ENCODE data around the gene ALKBH3. TPM values are rescaled to one million over a fixed set of nuclear protein-coding genes. Genes with fewer than 3 reads are reported as not detected.

ALKBH3 gene
- total and polyA plus RNA-seq, 2 experiments from 2014 or later: 10.7 to 10.8 TPM

DNA sequence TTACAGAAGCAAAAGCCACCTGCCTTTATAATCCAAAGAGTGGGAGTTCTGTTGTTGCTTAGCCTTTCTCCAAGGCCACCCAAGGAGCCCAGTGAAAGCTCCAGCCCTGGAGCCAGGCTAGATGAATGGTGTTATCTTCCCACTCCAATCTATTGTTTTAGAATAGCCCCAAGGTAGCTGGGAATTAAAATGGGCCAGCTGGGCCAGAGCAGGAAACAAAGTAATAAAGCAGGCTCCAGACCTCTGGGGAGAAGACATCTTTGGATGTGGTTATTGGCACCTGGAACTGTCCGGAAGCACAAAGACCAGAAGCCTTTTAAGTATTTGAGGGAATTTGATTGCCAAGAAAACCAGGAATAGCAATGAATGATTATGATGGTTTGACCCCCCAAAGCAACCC, 70.6 kb downstream of the ALKBH3 start:
- H3K4me3 ChIP-seq: no peak overlapping the region

More for the DNA sequence above, 70.6 kb downstream of the ALKBH3 start:
- H3K4me1 ChIP-seq (ENCODE audit: insufficient read depth): peaks cover 16% of the 10 kb centered on the region
- H3K27ac ChIP-seq (ENCODE audit: low read depth): no peak overlapping the region
- H3K9me2 ChIP-seq (ENCODE audit: insufficient read depth): peaks cover 10% of the 10 kb centered on the region
- Mint-ChIP-seq H3K36me3 (ENCODE audit: low read depth) (no peaks in the 10 kb centered on the region; the same call in 2 of the 3 replicates), H3K27me3 (ENCODE audit: insufficient read depth, low read depth, poor library complexity) (peaks cover 18% of the 10 kb centered on the region), H3K4me3 (no peak overlapping the region), H3K9me3 (peaks cover 4% of the 10 kb centered on the region; the same call in 1 of the 3 replicates), H3K27ac (no peak overlapping the region), H3K4me1 (peaks cover 42% of the 10 kb centered on the region)
- DNase-seq (ENCODE audit: low spot score) (no peak), ATAC-seq (no peak; the same call in 2 of the 3 replicates)
- H3K36me3 ChIP-seq (ENCODE audit: insufficient read depth): no peaks in the 10 kb centered on the region
- H4K20me1 ChIP-seq (replicated peaks; ENCODE audit: insufficient read depth): no peaks in the 10 kb centered on the region
- TF ChIP-seq, protein P1, sequence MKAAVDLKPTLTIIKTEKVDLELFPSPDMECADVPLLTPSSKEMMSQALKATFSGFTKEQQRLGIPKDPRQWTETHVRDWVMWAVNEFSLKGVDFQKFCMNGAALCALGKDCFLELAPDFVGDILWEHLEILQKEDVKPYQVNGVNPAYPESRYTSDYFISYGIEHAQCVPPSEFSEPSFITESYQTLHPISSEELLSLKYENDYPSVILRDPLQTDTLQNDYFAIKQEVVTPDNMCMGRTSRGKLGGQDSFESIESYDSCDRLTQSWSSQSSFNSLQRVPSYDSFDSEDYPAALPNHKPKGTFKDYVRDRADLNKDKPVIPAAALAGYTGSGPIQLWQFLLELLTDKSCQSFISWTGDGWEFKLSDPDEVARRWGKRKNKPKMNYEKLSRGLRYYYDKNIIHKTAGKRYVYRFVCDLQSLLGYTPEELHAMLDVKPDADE (IDR thresholded peaks at IDR 0.05): no peak
- TF ChIP-seq JUNB (IDR thresholded peaks at IDR 0.05; ENCODE audit: unreplicated experiment): no peak
- no peak for TF ChIP-seq NANOG (IDR thresholded peaks at IDR 0.05; ENCODE audit: borderline replicate concordance)
- no peak for TF ChIP-seq POLR2AphosphoS5 (IDR thresholded peaks at IDR 0.05; ENCODE audit: low read depth)
- TF ChIP-seq EZH2phosphoT487 (IDR thresholded peaks at IDR 0.05; ENCODE audit: unreplicated experiment): no peak
- TF ChIP-seq, protein P2, sequence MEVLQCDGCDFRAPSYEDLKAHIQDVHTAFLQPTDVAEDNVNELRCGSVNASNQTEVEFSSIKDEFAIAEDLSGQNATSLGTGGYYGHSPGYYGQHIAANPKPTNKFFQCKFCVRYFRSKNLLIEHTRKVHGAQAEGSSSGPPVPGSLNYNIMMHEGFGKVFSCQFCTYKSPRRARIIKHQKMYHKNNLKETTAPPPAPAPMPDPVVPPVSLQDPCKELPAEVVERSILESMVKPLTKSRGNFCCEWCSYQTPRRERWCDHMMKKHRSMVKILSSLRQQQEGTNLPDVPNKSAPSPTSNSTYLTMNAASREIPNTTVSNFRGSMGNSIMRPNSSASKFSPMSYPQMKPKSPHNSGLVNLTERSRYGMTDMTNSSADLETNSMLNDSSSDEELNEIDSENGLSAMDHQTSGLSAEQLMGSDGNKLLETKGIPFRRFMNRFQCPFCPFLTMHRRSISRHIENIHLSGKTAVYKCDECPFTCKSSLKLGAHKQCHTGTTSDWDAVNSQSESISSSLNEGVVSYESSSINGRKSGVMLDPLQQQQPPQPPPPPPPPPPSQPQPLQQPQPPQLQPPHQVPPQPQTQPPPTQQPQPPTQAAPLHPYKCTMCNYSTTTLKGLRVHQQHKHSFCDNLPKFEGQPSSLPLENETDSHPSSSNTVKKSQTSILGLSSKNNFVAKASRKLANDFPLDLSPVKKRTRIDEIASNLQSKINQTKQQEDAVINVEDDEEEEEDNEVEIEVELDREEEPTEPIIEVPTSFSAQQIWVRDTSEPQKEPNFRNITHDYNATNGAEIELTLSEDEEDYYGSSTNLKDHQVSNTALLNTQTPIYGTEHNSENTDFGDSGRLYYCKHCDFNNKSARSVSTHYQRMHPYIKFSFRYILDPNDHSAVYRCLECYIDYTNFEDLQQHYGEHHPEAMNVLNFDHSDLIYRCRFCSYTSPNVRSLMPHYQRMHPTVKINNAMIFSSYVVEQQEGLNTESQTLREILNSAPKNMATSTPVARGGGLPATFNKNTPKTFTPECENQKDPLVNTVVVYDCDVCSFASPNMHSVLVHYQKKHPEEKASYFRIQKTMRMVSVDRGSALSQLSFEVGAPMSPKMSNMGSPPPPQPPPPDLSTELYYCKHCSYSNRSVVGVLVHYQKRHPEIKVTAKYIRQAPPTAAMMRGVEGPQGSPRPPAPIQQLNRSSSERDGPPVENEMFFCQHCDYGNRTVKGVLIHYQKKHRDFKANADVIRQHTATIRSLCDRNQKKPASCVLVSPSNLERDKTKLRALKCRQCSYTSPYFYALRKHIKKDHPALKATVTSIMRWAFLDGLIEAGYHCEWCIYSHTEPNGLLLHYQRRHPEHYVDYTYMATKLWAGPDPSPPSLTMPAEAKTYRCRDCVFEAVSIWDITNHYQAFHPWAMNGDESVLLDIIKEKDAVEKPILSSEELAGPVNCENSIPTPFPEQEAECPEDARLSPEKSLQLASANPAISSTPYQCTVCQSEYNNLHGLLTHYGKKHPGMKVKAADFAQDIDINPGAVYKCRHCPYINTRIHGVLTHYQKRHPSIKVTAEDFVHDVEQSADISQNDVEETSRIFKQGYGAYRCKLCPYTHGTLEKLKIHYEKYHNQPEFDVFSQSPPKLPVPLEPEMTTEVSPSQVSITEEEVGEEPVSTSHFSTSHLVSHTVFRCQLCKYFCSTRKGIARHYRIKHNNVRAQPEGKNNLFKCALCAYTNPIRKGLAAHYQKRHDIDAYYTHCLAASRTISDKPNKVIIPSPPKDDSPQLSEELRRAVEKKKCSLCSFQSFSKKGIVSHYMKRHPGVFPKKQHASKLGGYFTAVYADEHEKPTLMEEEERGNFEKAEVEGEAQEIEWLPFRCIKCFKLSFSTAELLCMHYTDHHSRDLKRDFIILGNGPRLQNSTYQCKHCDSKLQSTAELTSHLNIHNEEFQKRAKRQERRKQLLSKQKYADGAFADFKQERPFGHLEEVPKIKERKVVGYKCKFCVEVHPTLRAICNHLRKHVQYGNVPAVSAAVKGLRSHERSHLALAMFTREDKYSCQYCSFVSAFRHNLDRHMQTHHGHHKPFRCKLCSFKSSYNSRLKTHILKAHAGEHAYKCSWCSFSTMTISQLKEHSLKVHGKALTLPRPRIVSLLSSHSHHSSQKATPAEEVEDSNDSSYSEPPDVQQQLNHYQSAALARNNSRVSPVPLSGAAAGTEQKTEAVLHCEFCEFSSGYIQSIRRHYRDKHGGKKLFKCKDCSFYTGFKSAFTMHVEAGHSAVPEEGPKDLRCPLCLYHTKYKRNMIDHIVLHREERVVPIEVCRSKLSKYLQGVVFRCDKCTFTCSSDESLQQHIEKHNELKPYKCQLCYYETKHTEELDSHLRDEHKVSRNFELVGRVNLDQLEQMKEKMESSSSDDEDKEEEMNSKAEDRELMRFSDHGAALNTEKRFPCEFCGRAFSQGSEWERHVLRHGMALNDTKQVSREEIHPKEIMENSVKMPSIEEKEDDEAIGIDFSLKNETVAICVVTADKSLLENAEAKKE (CRISPR knock-in tag; IDR thresholded peaks at IDR 0.05): no peak
- TF ChIP-seq, protein P3, sequence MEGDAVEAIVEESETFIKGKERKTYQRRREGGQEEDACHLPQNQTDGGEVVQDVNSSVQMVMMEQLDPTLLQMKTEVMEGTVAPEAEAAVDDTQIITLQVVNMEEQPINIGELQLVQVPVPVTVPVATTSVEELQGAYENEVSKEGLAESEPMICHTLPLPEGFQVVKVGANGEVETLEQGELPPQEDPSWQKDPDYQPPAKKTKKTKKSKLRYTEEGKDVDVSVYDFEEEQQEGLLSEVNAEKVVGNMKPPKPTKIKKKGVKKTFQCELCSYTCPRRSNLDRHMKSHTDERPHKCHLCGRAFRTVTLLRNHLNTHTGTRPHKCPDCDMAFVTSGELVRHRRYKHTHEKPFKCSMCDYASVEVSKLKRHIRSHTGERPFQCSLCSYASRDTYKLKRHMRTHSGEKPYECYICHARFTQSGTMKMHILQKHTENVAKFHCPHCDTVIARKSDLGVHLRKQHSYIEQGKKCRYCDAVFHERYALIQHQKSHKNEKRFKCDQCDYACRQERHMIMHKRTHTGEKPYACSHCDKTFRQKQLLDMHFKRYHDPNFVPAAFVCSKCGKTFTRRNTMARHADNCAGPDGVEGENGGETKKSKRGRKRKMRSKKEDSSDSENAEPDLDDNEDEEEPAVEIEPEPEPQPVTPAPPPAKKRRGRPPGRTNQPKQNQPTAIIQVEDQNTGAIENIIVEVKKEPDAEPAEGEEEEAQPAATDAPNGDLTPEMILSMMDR (conservative IDR thresholded peaks at IDR 0.05; ENCODE audit: low read depth in 2 of 2): no peak
- TF ChIP-seq ZNF114 (CRISPR knock-in tag; IDR thresholded peaks at IDR 0.05): no peak
- no peak for TF ChIP-seq CREB1 (CRISPR knock-in tag; IDR thresholded peaks at IDR 0.05; ENCODE audit: low read depth)
- no peak for TF ChIP-seq REST (IDR thresholded peaks at IDR 0.05; ENCODE audit: unreplicated experiment)
- TF ChIP-seq EZH2 (IDR thresholded peaks at IDR 0.05; ENCODE audit: low read depth, unreplicated experiment): no peak
- H3K27me3 ChIP-seq (ENCODE audit: insufficient read depth): no peaks in the 10 kb centered on the region
- no peak overlapping the region for H2AFZ ChIP-seq
- no peaks in the 10 kb centered on the region for H3K79me2 ChIP-seq (replicated peaks; ENCODE audit: insufficient read depth)
- no peak overlapping the region for H3K4me2 ChIP-seq
- no peaks in the 10 kb centered on the region for H3F3A ChIP-seq (replicated peaks; ENCODE audit: low read depth)
